Mucosa of rectum (tissue), 2 donors: ENCODE measurements around the gene RGS6.

ENCODE experiments used
- H3K27ac ChIP-seq, 2 donors: one replicate each; pipeline ENCODE4 v1.7.0; 2013; ENCODE audit warnings: inconsistent platforms in 2 of 2, low read depth in 2 of 2, low read length in 2 of 2
- H3K27me3 ChIP-seq, 2 donors: one replicate each; pipeline ENCODE4 v1.7.0; 2013; ENCODE audit warnings: low read length in 2 of 2; ENCODE audit not compliant: control insufficient read depth in 2 of 2, insufficient read depth in 2 of 2
- H3K36me3 ChIP-seq, 2 donors: one replicate each; pipeline ENCODE4 v1.7.0; 2013; ENCODE audit warnings: low read length in 2 of 2; ENCODE audit not compliant: control insufficient read depth in 2 of 2, insufficient read depth in 2 of 2
- H3K4me1 ChIP-seq, 2 donors: one replicate each; pipeline ENCODE4 v1.7.0; 2013; ENCODE audit warnings: low read length in 2 of 2, mild to moderate bottlenecking in 1 of 2; ENCODE audit not compliant: control insufficient read depth in 2 of 2, insufficient read depth in 2 of 2
- H3K4me3 ChIP-seq, 2 donors: one replicate each; pipeline ENCODE4 v1.7.0; 2013; ENCODE audit warnings: low read length in 2 of 2
- H3K9ac ChIP-seq, 2 donors: one replicate each; pipeline ENCODE4 v1.7.0; 2013; ENCODE audit warnings: low read length in 2 of 2, low read depth in 1 of 2, mild to moderate bottlenecking in 1 of 2
- H3K9me3 ChIP-seq, 2 donors: one replicate each; pipeline ENCODE4 v1.7.0; 2013; ENCODE audit warnings: low read length in 2 of 2; ENCODE audit not compliant: control insufficient read depth in 2 of 2
- donor health status: healthy.
- donor health status: Normal muscosa, but diverticular disease.

RGS6 gene

GRCh38 chr14:72549854-72550253 lies 617.6 kb downstream of the RGS6 start:
- Histone ChIP-seq H3K9me3 (no peaks in the 10 kb centered on the region), H3K4me1 (no peaks in the 10 kb centered on the region), H3K9ac (no peak overlapping the region), H3K27ac (no peak overlapping the region), H3K36me3 (no peaks in the 10 kb centered on the region), H3K4me3 (no peak overlapping the region), H3K27me3 (peaks cover 0 to 4% of the 10 kb centered on the region in 2 donors)

GRCh38 chr14:72550513-72550912 lies 618.3 kb downstream of the RGS6 start:
- Histone ChIP-seq H3K9ac (no peak overlapping the region), H3K27me3 (peaks cover 0 to 4% of the 10 kb centered on the region in 2 donors), H3K4me3 (no peak overlapping the region), H3K27ac (no peak overlapping the region), H3K9me3 (no peaks in the 10 kb centered on the region), H3K4me1 (no peaks in the 10 kb centered on the region), H3K36me3 (no peaks in the 10 kb centered on the region)

DNA sequence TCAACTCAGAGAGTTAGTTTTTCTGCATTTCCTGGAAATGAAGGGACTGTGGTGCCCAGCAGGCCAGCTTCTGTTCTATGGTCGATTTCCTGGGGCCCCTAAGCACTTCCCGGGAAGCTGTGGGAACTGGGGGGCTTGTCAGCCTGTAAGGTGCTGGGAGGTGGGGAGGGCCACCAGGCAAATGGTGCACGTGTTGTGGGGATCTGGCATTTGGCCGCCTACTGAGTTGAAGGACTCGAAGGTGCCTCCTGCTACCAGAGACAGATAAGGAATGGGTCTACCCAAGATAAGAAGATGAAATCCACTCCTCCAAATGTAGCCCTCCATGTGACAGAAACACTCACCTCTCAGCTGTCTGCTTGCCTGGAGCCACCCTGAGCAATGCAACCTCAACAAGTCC lies 620.0 kb downstream of the RGS6 start:
- Histone ChIP-seq H3K9ac (no peak overlapping the region), H3K9me3 (no peaks in the 10 kb centered on the region), H3K27me3 (peaks cover 0 to 4% of the 10 kb centered on the region in 2 donors)

DNA sequence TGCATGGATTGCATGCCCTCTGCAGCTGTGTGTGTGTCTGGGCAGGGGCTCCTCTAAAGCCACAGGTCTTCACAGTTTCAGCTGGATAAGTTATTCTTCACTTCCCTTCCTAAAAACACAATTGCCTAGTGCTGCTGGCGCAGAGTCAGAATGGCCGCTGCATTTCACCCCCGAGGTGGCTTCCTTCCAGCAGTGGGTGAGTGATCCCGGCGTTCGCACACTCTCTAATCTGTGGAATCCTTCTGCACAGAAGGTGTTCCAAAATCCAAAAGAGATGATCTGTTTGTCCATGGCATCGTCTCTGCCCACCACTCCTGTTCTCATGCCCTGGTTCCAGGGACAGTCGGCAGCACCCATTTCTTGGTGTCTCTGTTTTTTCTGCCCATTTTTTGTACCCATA lies 620.9 kb downstream of the RGS6 start:
- H3K9me3 ChIP-seq: no peaks in the 10 kb centered on the region
- H3K27me3 ChIP-seq: peaks cover 0 to 4% of the 10 kb centered on the region in 2 donors
- no peaks in the 10 kb centered on the region for H3K36me3 ChIP-seq
- H3K27ac ChIP-seq: no peak overlapping the region
- no peak overlapping the region for H3K4me3 ChIP-seq
- H3K9ac ChIP-seq: no peak overlapping the region
- H3K4me1 ChIP-seq: no peaks in the 10 kb centered on the region

More for the DNA sequence above, 620.0 kb downstream of the RGS6 start:
- Histone ChIP-seq H3K4me1 (no peaks in the 10 kb centered on the region), H3K4me3 (no peak overlapping the region), H3K36me3 (no peaks in the 10 kb centered on the region), H3K27ac (no peak overlapping the region)

DNA sequence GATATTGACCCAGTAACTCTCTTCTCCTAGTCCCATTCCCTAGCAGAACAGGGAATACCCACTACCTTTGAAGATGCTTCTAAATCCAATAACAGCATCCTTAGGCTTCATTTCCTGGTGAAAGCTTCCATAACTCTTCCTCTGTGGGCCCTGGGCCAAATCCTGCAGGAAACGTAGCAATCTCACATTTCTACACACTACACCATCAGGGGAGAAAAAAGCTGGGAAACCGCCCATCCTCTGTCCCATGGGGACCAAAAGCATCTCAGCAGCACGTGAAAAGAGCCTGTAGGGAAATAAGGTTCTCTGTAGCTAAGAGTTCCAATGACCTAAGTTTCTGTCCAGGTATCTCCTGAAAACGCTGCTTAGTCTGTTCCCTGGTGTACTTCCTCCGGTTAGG lies 621.4 kb downstream of the RGS6 start:
- Histone ChIP-seq H3K9me3 (no peaks in the 10 kb centered on the region), H3K27ac (no peak overlapping the region), H3K27me3 (peaks cover 0 to 4% of the 10 kb centered on the region in 2 donors), H3K9ac (no peak overlapping the region), H3K4me3 (no peak overlapping the region), H3K36me3 (no peaks in the 10 kb centered on the region), H3K4me1 (no peaks in the 10 kb centered on the region)

- H3K27ac ChIP-seq: no peak overlapping the region
These were observed 622.2 kb downstream of the RGS6 start for GRCh38 chr14:72554401-72554800.

DNA sequence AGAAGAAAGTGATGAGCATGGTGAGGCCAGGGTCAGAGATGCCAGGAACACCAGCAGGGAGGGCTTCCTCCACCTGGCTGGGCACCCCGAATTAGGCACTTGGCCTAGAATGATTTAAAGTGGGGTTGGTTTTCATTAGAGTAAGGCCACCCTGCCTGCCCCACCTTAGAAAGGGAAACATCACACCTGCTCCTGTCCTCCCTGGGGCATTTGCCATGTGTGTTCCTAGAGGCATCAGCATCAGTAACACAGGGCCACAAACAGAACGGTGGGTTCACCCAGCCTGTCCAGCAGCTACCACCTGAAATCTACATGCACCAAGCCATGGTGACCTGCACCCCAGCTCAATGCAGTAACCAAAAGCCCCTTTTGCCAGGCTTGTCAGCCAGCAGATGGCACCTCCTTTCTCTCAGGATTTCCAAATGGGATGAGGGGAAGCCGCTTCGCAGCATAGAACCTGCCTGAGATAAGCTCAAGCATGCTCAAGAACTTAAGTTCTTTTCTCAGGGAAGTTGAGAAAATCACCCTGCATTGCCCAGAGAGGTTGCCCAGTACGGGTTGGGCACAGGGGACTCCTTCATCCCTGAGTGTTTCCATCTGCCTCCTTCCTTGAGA lies 622.9 kb downstream of the RGS6 start:
- Histone ChIP-seq H3K27ac (no peak overlapping the region), H3K9ac (no peak overlapping the region), H3K27me3 (peaks cover 0 to 4% of the 10 kb centered on the region in 2 donors), H3K36me3 (no peaks in the 10 kb centered on the region), H3K4me3 (no peak overlapping the region), H3K9me3 (no peaks in the 10 kb centered on the region), H3K4me1 (no peaks in the 10 kb centered on the region)

More at GRCh38 chr14:72554401-72554800, 622.2 kb downstream of the RGS6 start:
- Histone ChIP-seq H3K36me3 (no peaks in the 10 kb centered on the region), H3K4me3 (no peak overlapping the region), H3K27me3 (peaks cover 0 to 4% of the 10 kb centered on the region in 2 donors), H3K4me1 (no peaks in the 10 kb centered on the region), H3K9me3 (no peaks in the 10 kb centered on the region), H3K9ac (no peak overlapping the region)

DNA sequence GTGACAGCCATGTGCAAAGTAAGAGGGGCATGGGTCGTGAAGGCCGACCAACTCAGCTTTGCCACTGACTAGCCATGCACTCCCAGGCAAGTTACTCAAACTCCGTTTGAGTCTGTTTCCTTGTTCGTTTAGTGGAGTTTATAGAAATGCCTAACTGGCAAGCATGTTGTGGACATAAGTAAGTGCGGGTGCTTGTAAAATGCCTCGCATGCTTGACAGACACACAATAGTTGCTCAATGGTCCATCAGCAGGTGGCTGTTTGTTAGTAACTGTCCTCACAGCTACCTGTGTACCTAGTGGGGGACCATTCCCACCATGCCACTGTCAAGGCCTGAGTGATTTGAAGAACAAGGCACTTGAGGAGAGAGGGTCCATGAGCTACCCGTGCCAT lies 623.4 kb downstream of the RGS6 start:
- no peaks in the 10 kb centered on the region for H3K9me3 ChIP-seq
- H3K27ac ChIP-seq: no peak overlapping the region
- no peaks in the 10 kb centered on the region for H3K36me3 ChIP-seq
- H3K9ac ChIP-seq: no peak overlapping the region
- no peaks in the 10 kb centered on the region for H3K4me1 ChIP-seq
- peaks cover 0 to 4% of the 10 kb centered on the region in 2 donors for H3K27me3 ChIP-seq
- H3K4me3 ChIP-seq: no peak overlapping the region

GRCh38 chr14:72557671-72558070 lies 625.4 kb downstream of the RGS6 start:
- Histone ChIP-seq H3K27ac (no peak overlapping the region), H3K4me1 (no peaks in the 10 kb centered on the region)

DNA sequence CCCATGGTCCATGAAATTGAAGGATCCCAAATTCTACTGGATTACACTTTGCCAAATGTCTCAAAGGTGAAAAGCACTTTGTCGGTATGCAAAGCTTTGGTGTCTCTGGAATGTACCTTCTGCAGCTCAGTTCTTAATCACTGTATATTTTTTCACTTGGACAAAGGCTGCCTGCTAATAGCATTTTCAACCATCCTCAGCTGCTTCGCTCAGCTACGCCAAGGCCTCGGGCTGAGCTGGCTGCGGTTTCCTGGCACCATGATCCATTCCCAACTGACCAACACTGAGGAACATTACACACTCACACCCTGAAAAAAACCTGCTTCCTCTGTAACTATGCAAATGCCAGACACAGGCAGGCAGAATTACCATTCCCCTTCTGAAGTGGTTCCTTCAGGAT lies 626.5 kb downstream of the RGS6 start:
- Histone ChIP-seq H3K27me3 (no peaks in the 10 kb centered on the region), H3K4me3 (no peak overlapping the region), H3K36me3 (no peaks in the 10 kb centered on the region), H3K4me1 (no peaks in the 10 kb centered on the region), H3K9me3 (no peaks in the 10 kb centered on the region), H3K9ac (no peak overlapping the region), H3K27ac (no peak overlapping the region)

More at GRCh38 chr14:72557671-72558070, 625.4 kb downstream of the RGS6 start:
- Histone ChIP-seq H3K36me3 (no peaks in the 10 kb centered on the region), H3K9ac (no peak overlapping the region), H3K4me3 (no peak overlapping the region), H3K9me3 (no peaks in the 10 kb centered on the region), H3K27me3 (no peaks in the 10 kb centered on the region)
